Measurements from ENCODE around the gene PACRG. TPM values are rescaled to one million over a fixed set of nuclear protein-coding genes. Genes with fewer than 3 reads are reported as not detected.

The PACRG gene
- total and polyA plus RNA-seq, 10 of the 15 experiments (the other 5 are each of a cell fraction or from before 2014, with no cell fraction given), result not detected

DNA sequence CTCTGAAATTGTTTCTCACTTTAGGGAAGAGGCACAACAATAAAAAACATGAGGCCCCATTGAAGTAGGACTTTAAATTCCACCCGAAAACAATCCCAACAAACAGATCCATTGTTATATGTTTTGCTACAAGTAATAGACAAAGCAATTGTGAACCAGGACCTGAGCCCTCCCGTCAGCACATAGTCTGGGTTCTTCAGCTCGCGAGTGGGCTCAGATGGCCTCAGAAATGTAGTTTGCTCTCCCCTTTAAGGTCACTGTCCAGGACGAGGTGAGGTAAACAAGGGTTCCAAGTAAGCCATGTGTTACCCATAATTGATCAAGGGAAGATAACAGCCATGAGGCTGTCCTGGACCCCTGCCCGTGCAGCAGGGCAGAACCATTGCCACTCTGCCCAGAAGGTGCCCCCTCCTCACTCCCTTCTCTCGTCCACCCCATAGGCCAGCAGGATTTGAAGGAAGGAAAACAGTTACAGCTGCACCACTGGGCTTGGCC, 526.6 kb downstream of the PACRG start (continued):
- TF ChIP-seq, protein P1, sequence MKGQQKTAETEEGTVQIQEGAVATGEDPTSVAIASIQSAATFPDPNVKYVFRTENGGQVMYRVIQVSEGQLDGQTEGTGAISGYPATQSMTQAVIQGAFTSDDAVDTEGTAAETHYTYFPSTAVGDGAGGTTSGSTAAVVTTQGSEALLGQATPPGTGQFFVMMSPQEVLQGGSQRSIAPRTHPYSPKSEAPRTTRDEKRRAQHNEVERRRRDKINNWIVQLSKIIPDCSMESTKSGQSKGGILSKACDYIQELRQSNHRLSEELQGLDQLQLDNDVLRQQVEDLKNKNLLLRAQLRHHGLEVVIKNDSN (IDR thresholded peaks at IDR 0.05; ENCODE audit: borderline replicate concordance, extremely low read length, insufficient read depth, low read depth, low read length), result no peak
- no peak for TF ChIP-seq SUPT20H (IDR thresholded peaks at IDR 0.05; ENCODE audit: borderline replicate concordance, control insufficient read depth, low read depth, low read length)

DNA sequence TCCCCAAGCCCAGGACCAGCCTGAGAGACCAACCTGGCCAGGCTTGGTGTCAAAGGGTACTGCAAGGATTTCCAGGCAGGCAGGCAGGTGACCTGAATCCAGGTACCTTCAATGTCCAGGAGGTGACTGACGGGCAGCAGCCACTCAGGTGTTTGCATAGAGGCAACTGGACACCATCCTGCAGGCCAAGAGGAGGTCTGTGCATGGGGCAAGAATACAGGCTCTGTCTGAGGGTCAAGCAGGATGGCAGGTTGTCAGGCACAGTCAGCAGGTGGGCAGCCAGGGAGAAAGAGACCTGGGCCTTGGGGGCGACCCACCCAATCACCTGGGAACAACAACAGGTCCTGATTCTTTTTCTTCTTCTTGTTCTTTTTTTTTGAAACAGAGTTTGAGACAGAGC, 527.5 kb downstream of the PACRG start:
- no peaks in the 10 kb centered on the region for H3K4me1 ChIP-seq (ENCODE audit: control insufficient read depth, insufficient read depth, low read length)
- H3K36me3 ChIP-seq (ENCODE audit: control insufficient read depth in 2 of 2, insufficient read depth in 2 of 2, low read length in 1 of 2), result no peaks in the 10 kb centered on the region
- CTCF ChIA-PET, result no interaction called here
- no peaks in the 10 kb centered on the region for H3K79me2 ChIP-seq (ENCODE audit: control insufficient read depth, insufficient read depth, low read length)
- no peak overlapping the region for H2AFZ ChIP-seq (ENCODE audit: control insufficient read depth, low read depth, low read length)
- POLR2A ChIA-PET, result no interaction called here
- H3K27ac ChIP-seq (ENCODE audit: control insufficient read depth, insufficient read depth), result no peak overlapping the region
- DNase-seq (ENCODE audit: low read depth, low spot score), result no peak
- FAIRE-seq, result no peak
- 3% methylated on average over 2 of the region's 2 CpGs for WGBS (ENCODE audit: insufficient coverage, insufficient replicate concordance, low lambda C conversion rate, missing lambda C conversion rate)
- no peaks in the 10 kb centered on the region for H3K9me3 ChIP-seq (replicated peaks; ENCODE audit: control insufficient read depth, insufficient read depth, low read length)
- TF ChIP-seq HDAC2 (IDR thresholded peaks at IDR 0.05) (no peak), BHLHE40 (IDR thresholded peaks at IDR 0.05; ENCODE audit: borderline replicate concordance in 1 of 2, low read depth in 2 of 2, low read length in 1 of 2) (no peak), BMI1 (IDR thresholded peaks at IDR 0.05; ENCODE audit: borderline replicate concordance) (no peak), CHD4 (IDR thresholded peaks at IDR 0.05) (no peak), POLR2AphosphoS5 (IDR thresholded peaks at IDR 0.05; ENCODE audit: low read length) (no peak), RUNX3 (IDR thresholded peaks at IDR 0.05; ENCODE audit: low read length) (no peak), NRF1 (conservative IDR thresholded peaks at IDR 0.05; ENCODE audit: low read depth, low read length) (no peak)
- TF ChIP-seq, protein P2, sequence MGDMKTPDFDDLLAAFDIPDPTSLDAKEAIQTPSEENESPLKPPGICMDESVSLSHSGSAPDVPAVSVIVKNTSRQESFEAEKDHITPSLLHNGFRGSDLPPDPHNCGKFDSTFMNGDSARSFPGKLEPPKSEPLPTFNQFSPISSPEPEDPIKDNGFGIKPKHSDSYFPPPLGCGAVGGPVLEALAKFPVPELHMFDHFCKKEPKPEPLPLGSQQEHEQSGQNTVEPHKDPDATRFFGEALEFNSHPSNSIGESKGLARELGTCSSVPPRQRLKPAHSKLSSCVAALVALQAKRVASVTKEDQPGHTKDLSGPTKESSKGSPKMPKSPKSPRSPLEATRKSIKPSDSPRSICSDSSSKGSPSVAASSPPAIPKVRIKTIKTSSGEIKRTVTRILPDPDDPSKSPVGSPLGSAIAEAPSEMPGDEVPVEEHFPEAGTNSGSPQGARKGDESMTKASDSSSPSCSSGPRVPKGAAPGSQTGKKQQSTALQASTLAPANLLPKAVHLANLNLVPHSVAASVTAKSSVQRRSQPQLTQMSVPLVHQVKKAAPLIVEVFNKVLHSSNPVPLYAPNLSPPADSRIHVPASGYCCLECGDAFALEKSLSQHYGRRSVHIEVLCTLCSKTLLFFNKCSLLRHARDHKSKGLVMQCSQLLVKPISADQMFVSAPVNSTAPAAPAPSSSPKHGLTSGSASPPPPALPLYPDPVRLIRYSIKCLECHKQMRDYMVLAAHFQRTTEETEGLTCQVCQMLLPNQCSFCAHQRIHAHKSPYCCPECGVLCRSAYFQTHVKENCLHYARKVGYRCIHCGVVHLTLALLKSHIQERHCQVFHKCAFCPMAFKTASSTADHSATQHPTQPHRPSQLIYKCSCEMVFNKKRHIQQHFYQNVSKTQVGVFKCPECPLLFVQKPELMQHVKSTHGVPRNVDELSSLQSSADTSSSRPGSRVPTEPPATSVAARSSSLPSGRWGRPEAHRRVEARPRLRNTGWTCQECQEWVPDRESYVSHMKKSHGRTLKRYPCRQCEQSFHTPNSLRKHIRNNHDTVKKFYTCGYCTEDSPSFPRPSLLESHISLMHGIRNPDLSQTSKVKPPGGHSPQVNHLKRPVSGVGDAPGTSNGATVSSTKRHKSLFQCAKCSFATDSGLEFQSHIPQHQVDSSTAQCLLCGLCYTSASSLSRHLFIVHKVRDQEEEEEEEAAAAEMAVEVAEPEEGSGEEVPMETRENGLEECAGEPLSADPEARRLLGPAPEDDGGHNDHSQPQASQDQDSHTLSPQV (IDR thresholded peaks at IDR 0.05), result no peak
- TF ChIP-seq, protein P3, sequence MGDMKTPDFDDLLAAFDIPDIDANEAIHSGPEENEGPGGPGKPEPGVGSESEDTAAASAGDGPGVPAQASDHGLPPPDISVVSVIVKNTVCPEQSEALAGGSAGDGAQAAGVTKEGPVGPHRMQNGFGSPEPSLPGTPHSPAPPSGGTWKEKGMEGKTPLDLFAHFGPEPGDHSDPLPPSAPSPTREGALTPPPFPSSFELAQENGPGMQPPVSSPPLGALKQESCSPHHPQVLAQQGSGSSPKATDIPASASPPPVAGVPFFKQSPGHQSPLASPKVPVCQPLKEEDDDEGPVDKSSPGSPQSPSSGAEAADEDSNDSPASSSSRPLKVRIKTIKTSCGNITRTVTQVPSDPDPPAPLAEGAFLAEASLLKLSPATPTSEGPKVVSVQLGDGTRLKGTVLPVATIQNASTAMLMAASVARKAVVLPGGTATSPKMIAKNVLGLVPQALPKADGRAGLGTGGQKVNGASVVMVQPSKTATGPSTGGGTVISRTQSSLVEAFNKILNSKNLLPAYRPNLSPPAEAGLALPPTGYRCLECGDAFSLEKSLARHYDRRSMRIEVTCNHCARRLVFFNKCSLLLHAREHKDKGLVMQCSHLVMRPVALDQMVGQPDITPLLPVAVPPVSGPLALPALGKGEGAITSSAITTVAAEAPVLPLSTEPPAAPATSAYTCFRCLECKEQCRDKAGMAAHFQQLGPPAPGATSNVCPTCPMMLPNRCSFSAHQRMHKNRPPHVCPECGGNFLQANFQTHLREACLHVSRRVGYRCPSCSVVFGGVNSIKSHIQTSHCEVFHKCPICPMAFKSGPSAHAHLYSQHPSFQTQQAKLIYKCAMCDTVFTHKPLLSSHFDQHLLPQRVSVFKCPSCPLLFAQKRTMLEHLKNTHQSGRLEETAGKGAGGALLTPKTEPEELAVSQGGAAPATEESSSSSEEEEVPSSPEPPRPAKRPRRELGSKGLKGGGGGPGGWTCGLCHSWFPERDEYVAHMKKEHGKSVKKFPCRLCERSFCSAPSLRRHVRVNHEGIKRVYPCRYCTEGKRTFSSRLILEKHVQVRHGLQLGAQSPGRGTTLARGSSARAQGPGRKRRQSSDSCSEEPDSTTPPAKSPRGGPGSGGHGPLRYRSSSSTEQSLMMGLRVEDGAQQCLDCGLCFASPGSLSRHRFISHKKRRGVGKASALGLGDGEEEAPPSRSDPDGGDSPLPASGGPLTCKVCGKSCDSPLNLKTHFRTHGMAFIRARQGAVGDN (IDR thresholded peaks at IDR 0.05), result no peak
- H3K27me3 ChIP-seq (replicated peaks in 1 of 2; ENCODE audit: control insufficient read depth in 2 of 2, insufficient read depth in 2 of 2, low read length in 1 of 2), result peaks cover 0 to 1% of the 10 kb centered on the region in 2 experiments; a peak in 1 of 4 replicates
- RAD21 ChIA-PET (ENCODE audit: unreplicated experiment), result no interaction called here
- BruUV-seq (replicated peaks), result no TSS peak
- in situ Hi-C loops (cut with MboI), result no loop called here
- SMC1A ChIA-PET (ENCODE audit: uncharacterized antibody, unreplicated experiment), result no interaction called here
- intact Hi-C loops (cut with micrococcal nuclease; ENCODE audit: unreplicated experiment), result no loop called here
- no peak overlapping the region for H3K4me2 ChIP-seq (ENCODE audit: control insufficient read depth, insufficient read depth)
- H3K4me3 ChIP-seq, result no peak overlapping the region
- no peak for ATAC-seq
- H3K9ac ChIP-seq (ENCODE audit: control insufficient read depth, insufficient read depth, low read length), result no peak overlapping the region
- no peaks in the 10 kb centered on the region for H4K20me1 ChIP-seq (ENCODE audit: control insufficient read depth, insufficient read depth)
